ENCODE measurements around the gene NPS.

NPS gene

GRCh38 chr10:127569210-127569609 lies 20.1 kb downstream of the NPS start:
- no peak overlapping the region for H3K4me3 ChIP-seq (ENCODE audit: low read depth, low read length)
- TF ChIP-seq CTCF (IDR thresholded peaks at IDR 0.05; ENCODE audit: low read depth, low read length, missing control alignments): no peak
- DNase-seq (ENCODE audit: low read depth): no peak

GRCh38 chr10:127570036-127570435 lies 20.9 kb downstream of the NPS start:
- DNase-seq (ENCODE audit: low read depth): no peak
- TF ChIP-seq CTCF (IDR thresholded peaks at IDR 0.05; ENCODE audit: low read depth, low read length, missing control alignments): no peak
- no peak overlapping the region for H3K4me3 ChIP-seq (ENCODE audit: low read depth, low read length)

GRCh38 chr10:127571386-127571785 lies 22.3 kb downstream of the NPS start:
- H3K4me3 ChIP-seq (ENCODE audit: low read depth, low read length): no peak overlapping the region
- DNase-seq (ENCODE audit: low read depth): no peak
- no peak for TF ChIP-seq CTCF (IDR thresholded peaks at IDR 0.05; ENCODE audit: low read depth, low read length, missing control alignments)

GRCh38 chr10:127576051-127576450 lies 26.9 kb downstream of the NPS start:
- TF ChIP-seq CTCF (IDR thresholded peaks at IDR 0.05; ENCODE audit: low read depth, low read length, missing control alignments): no peak
- DNase-seq (ENCODE audit: low read depth): no peak
- no peak overlapping the region for H3K4me3 ChIP-seq (ENCODE audit: low read depth, low read length)

GRCh38 chr10:127576740-127577161 lies 27.6 kb downstream of the NPS start:
- DNase-seq (ENCODE audit: low read depth): no peak
- no peak overlapping the region for H3K4me3 ChIP-seq (ENCODE audit: low read depth, low read length)
- TF ChIP-seq CTCF (IDR thresholded peaks at IDR 0.05; ENCODE audit: low read depth, low read length, missing control alignments): no peak

GRCh38 chr10:127577376-127578258 lies 28.5 kb downstream of the NPS start:
- no peak for TF ChIP-seq CTCF (IDR thresholded peaks at IDR 0.05; ENCODE audit: low read depth, low read length, missing control alignments)
- no peak for DNase-seq (ENCODE audit: low read depth)
- no peak overlapping the region for H3K4me3 ChIP-seq (ENCODE audit: low read depth, low read length)

Data from GM12864 (cell line).